GM18505 (cell line): Measurements from ENCODE around the gene EIF4E3.

Experiments used
- ATAC-seq: cut with Tn5 transposase; IDR thresholded peaks from one replicate; pipeline ENCODE4 v1.9.1; 2021; ENCODE audit not compliant: unreplicated experiment
- POLR2A ChIP-seq: IDR thresholded peaks from 4 replicates; pipeline ENCODE4 v1.6.1; 2011; ENCODE audit warnings: borderline replicate concordance; ENCODE audit not compliant: insufficient read depth, insufficient read length; ENCODE audit errors: extremely low read depth

EIF4E3 gene

DNA sequence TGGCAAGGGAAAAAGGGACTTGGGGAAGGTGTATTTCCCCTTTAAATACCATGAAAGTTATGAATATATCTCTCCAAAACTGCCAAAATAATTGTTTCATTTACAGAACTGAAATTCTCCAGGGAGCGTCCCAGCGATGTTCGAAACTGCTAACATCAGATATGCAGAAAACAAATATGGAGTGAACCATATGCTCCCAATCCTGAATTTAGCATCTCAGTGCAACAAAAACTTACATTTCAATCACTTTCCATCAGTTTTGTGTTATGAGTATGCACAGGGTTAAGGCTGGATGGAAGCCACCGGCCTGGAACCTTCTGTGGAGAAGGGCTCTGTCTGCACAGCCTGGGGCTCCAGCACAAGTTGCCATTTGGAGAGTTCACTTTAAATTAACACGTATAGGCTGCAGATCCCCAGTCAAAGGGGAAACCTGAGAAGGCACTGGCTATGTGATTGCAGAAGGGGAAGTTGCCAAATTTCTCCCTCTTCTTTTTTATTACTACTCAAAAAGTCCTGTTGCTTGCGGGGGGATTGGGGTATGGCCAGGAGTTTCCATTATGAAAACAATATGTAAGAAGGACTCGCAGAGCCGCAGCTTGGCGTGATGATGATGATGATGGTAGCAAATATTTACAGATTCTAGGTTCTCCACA is 84.7 kb downstream of the EIF4E3 start:
- ATAC-seq: no peak
- TF ChIP-seq POLR2A: no peak

DNA sequence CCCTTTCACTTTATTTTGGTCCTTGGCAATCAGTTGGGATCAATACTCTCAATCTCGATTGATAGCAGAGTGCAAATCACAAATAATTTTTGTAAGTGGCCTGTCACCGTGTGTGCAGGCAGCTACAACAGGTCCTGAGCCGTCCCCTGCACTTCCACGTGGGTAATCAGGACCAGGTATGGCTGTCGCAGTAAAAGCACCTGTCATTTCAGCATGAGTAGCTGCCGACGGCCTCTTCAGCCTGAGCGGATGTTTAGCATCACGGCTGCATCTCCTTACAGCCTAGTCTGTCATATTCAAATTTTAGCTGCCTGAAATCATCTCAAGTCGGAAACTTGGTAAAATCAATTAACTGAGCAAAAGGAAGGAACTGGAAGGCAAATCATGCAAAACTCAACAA is 88.7 kb downstream of the EIF4E3 start:
- TF ChIP-seq POLR2A: no peak
- no peak for ATAC-seq

DNA sequence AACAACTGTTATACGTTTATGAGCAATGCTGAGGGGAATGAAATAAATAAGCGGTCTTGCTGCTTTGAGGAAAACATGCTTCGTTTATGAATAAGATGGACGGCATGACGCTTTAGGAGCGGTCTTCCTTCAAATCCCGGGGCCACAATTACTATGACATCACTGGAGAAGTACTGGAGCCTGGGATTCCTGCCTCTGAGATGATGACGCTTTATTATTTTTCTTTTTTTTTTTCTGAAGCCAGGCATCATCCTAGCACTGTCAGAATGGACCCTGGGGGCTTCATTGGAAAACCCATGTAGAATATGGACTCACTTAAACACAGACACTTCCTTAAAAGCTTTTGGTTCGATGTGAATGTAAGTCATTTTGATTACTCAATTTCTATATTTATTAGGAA is 89.2 kb downstream of the EIF4E3 start:
- no peak for TF ChIP-seq POLR2A
- no peak for ATAC-seq

DNA sequence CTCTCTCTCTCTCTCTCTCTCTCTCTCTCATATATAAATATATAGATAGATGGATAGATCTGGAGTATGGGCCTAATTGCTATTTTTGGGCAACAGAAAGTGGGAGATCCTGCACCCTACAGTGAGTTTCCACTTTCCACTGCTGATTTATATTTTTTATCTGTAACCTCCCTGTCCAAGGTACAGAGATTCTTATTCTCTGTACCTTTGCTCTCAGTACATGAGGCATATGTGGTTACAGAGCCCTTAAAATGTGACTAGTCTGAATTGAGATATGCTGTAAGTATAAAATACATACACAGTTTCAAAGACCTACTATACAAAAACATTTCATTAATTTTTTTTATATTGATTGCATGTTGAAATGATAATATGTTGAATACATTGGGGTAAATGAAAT is 90.5 kb downstream of the EIF4E3 start:
- no peak for TF ChIP-seq POLR2A
- ATAC-seq: no peak

DNA sequence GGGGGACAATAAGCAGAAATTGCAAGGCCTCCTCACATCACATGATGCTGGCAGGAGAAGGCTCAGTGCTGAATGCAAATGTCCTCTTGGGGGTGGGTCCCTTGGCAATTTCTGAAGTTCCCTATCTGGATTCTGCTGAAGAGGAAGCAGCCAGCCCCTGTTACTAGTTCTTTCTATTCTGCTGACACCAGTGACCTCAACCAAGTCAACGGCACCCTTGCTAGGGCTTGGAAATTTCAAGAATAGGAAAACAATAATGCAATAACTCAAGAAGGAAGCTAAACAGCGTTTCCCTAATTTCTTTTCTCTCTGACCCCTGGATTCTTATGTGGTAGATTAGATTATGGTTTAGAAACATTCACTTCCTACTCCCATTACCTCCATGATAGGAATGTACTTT is 95.5 kb downstream of the EIF4E3 start:
- no peak for TF ChIP-seq POLR2A

DNA sequence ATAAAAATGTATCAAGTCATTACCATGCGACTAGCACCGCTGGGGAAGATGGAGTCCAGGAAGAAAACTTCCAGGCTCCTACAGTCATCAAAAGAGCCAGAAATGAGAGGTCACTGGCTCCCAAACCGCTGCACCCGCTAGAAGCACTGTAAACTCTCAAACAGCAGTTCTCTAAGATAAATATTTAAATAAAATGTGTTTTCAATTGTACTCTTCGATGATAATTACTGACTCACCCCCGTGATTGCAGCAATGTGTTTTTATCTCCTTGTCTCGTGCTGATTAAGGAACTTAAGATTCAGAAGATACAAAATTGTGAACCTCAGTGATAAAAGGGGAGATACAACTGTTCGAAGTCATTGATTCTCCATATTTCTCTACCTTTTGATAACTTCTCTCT is 95.9 kb downstream of the EIF4E3 start:
- ATAC-seq: no peak

More for the DNA sequence above, 95.5 kb downstream of the EIF4E3 start:
- no peak for ATAC-seq

DNA sequence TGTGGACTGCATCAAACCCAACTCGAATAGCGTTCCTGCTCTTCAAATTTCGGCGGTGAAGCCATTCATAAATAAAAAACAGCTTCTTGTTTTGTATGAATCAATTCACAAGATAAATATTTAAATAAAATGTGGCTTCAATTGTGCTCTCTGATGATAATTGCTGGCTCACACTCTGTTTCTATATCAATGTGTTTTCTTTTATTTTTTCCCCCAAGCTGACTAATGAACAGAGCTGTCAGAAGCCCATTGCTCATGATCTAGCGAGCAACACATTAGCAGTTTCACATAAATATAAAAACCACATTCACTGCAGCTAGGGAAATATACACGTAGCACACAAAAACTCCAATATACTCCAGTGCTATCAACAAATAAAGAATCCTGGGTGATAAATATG is 96.7 kb downstream of the EIF4E3 start:
- ATAC-seq: no peak
- TF ChIP-seq POLR2A: no peak

More for the DNA sequence above, 95.9 kb downstream of the EIF4E3 start:
- TF ChIP-seq POLR2A: no peak

DNA sequence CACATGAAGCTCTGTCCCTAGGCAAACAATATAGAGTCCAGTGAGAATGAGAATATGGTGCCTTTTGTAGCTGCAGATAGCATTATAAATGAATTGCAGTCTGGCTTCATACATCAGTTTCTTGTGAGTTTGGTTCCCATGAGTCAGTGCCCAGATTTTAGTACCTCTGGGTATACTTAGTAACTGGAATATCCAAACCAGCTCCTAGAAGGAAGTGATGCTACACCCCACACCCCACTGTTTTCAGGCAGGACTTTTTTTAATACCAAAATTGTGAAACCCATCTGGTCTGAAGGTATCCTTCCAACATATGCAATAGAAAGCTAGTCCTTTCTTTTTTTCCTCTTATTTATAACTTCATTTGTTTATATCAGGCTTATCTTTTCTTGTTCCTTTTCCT is 99.5 kb downstream of the EIF4E3 start:
- no peak for ATAC-seq

More for the DNA sequence above, 99.5 kb downstream of the EIF4E3 start:
- TF ChIP-seq POLR2A: no peak
